H1 (cell line): ENCODE measurements around the gene RFLNA. TPM values are rescaled to one million over a fixed set of nuclear protein-coding genes. Genes with fewer than 3 reads are reported as not detected.

Experiments
- CTCF ChIA-PET: fragments of 300-600 bp; sonication (Branson Sonifier 250); formaldehyde crosslinking; loops from one replicate; lab custom pipeline; 2021; ENCODE audit not compliant: partially characterized antibody; lab: Charles Lee
- POLR2A ChIA-PET: fragments of 300-600 bp; sonication (Branson Sonifier 250); formaldehyde crosslinking; loops from one replicate; lab custom pipeline; 2021; ENCODE audit warnings: inconsistent platforms; ENCODE audit not compliant: partially characterized antibody; lab: Charles Lee
- DNase-seq, 2 experiments: peaks; one replicate each; pipeline versions ENCODE4 v3.0.0 to v3.0.0-alpha.2; 2010 to 2022; ENCODE audit warnings: low spot score in 2 of 2, low read depth in 1 of 2, mixed read lengths in 1 of 2
- FAIRE-seq: peaks from 2 replicates; lab custom pipeline; 2011; peaks lifted over from hg19 to GRCh38; lab: Jason Lieb, UNC
- H2AFZ ChIP-seq: 2 replicates; pipeline ENCODE4 v1.8.1; 2012; ENCODE audit warnings: low read length, inconsistent platforms
- H2AK5ac ChIP-seq: 2 replicates; pipeline ENCODE4 v1.6.1; 2013; ENCODE audit warnings: low read depth, low read length
- H2BK120ac ChIP-seq: replicated peaks from 2 replicates; pipeline ENCODE3; 2013; ENCODE audit warnings: low read depth, low read length, inconsistent platforms
- H2BK12ac ChIP-seq: 2 replicates; pipeline ENCODE4 v1.6.1; 2013; ENCODE audit warnings: low read depth, low read length
- H2BK15ac ChIP-seq: 2 replicates; pipeline ENCODE4 v1.6.1; 2013; ENCODE audit warnings: low read length
- H2BK20ac ChIP-seq: 2 replicates; pipeline ENCODE4 v1.6.1; 2013; ENCODE audit warnings: low read length
- H2BK5ac ChIP-seq: 2 replicates; pipeline ENCODE4 v1.6.1; 2013; ENCODE audit warnings: low read depth, low read length
- H3K14ac ChIP-seq: 2 replicates; pipeline ENCODE4 v1.6.1; 2013; ENCODE audit warnings: inconsistent platforms; ENCODE audit not compliant: insufficient read length
- H3K18ac ChIP-seq: 2 replicates; pipeline ENCODE4 v1.6.1; 2013; ENCODE audit warnings: low read length; ENCODE audit errors: extremely low read depth
- H3K23ac ChIP-seq: 2 replicates; pipeline ENCODE4 v1.6.1; 2013; ENCODE audit warnings: inconsistent platforms; ENCODE audit not compliant: insufficient read length
- H3K23me2 ChIP-seq: 2 replicates; pipeline ENCODE4 v1.6.1; 2013; ENCODE audit warnings: low read depth, low read length
- H3K27ac ChIP-seq: 2 replicates; pipeline ENCODE4 v1.6.1; 2011; ENCODE audit warnings: low read depth, low read length, inconsistent platforms
- H3K27me3 ChIP-seq, 4 experiments: replicated peaks in 1 of 4; 1 replicate in 1 of 4; 2 replicates in 3 of 4; pipeline versions ENCODE4 v1.6.1 to v1.8.1; 2011 to 2013; ENCODE audit warnings: low read length in 3 of 4, mild to moderate bottlenecking in 3 of 4, inconsistent platforms in 2 of 4, mixed read lengths in 2 of 4, moderate library complexity in 1 of 4; ENCODE audit not compliant: control insufficient read depth in 3 of 4, insufficient read depth in 3 of 4; ENCODE audit errors: extremely low read depth in 1 of 4
- H3K36me3 ChIP-seq, 4 experiments: 2 replicates each; pipeline versions ENCODE4 v1.6.1 to v1.8.1; 2011 to 2013; ENCODE audit warnings: mild to moderate bottlenecking in 4 of 4, low read length in 3 of 4, moderate library complexity in 2 of 4, control low read depth in 1 of 4, inconsistent platforms in 1 of 4; ENCODE audit not compliant: insufficient read depth in 4 of 4, control insufficient read depth in 2 of 4
- H3K4ac ChIP-seq: replicated peaks from 2 replicates; pipeline ENCODE3; 2013; ENCODE audit warnings: low read length, low read depth, mixed read lengths, inconsistent platforms; ENCODE audit not compliant: insufficient read length
- H3K4me1 ChIP-seq, 4 experiments: replicated peaks in 1 of 4; 1 replicate in 1 of 4; 2 replicates in 3 of 4; pipeline versions ENCODE4 v1.6.1 to v1.8.1; 2011 to 2013; ENCODE audit warnings: low read length in 3 of 4, inconsistent platforms in 2 of 4, mixed read lengths in 1 of 4; ENCODE audit not compliant: insufficient read depth in 4 of 4, control insufficient read depth in 3 of 4
- H3K4me2 ChIP-seq, 2 experiments: 2 replicates each; pipeline versions ENCODE4 v1.6.1 to v1.8.1; 2011 to 2013; ENCODE audit warnings: low read depth in 2 of 2, low read length in 2 of 2, control low read depth in 1 of 2, inconsistent platforms in 1 of 2, mild to moderate bottlenecking in 1 of 2; ENCODE audit not compliant: insufficient read depth in 1 of 2
- H3K4me3 ChIP-seq, 4 experiments: fragments of 200-600, 300-600 bp in 1 of 4; sonication (generic), shearing (Covaris generic), sonication (Bioruptor Twin) in 1 of 4; 2 replicates each; pipeline versions ENCODE4 v1.5.1 to v1.8.1; 2011 to 2016; ENCODE audit warnings: low read length in 4 of 4, low read depth in 3 of 4, control low read depth in 2 of 4, inconsistent platforms in 2 of 4, mild to moderate bottlenecking in 2 of 4, mixed read lengths in 1 of 4, moderate library complexity in 1 of 4; ENCODE audit not compliant: insufficient read depth in 2 of 4; ENCODE audit errors: extremely low read depth in 1 of 4
- H3K56ac ChIP-seq: replicated peaks from 2 replicates; pipeline ENCODE3; 2013; ENCODE audit warnings: low read depth, mild to moderate bottlenecking, mixed read lengths, low read length, inconsistent platforms; ENCODE audit not compliant: insufficient read length
- H3K79me1 ChIP-seq: 2 replicates; pipeline ENCODE4 v1.6.1; 2013; ENCODE audit warnings: low read depth, low read length, control low read depth
- H3K79me2 ChIP-seq, 2 experiments: 2 replicates each; pipeline versions ENCODE4 v1.6.1 to v1.8.1; 2012 to 2013; ENCODE audit warnings: low read length in 2 of 2, mild to moderate bottlenecking in 2 of 2, inconsistent platforms in 1 of 2; ENCODE audit not compliant: insufficient read depth in 2 of 2, control insufficient read depth in 1 of 2
- H3K9ac ChIP-seq, 4 experiments: replicated peaks in 1 of 4; 1 replicate in 1 of 4; 2 replicates in 3 of 4; pipeline versions ENCODE4 v1.6.1 to v1.8.1; 2011 to 2013; ENCODE audit warnings: low read depth in 3 of 4, low read length in 3 of 4, control low read depth in 2 of 4, mild to moderate bottlenecking in 2 of 4, moderate library complexity in 2 of 4, inconsistent platforms in 1 of 4; ENCODE audit errors: extremely low read depth in 1 of 4
- H3K9me3 ChIP-seq, 2 experiments: 2 replicates each; pipeline versions ENCODE4 v1.6.1 to v1.8.1; 2012 to 2013; ENCODE audit warnings: mild to moderate bottlenecking in 2 of 2, moderate library complexity in 2 of 2, control low read depth in 1 of 2, inconsistent platforms in 1 of 2, low read depth in 1 of 2, low read length in 1 of 2, mixed read lengths in 1 of 2; ENCODE audit not compliant: insufficient read depth in 2 of 2
- H4K20me1 ChIP-seq, 2 experiments: replicated peaks in 1 of 2; 2 replicates each; pipeline versions ENCODE3 to v1.8.1; 2011 to 2013; ENCODE audit warnings: inconsistent platforms in 2 of 2, low read length in 2 of 2, mild to moderate bottlenecking in 1 of 2; ENCODE audit not compliant: insufficient read depth in 2 of 2, control insufficient read depth in 1 of 2
- H4K5ac ChIP-seq: 2 replicates; pipeline ENCODE4 v1.6.1; 2013; ENCODE audit warnings: low read length, low read depth, mixed read lengths, inconsistent platforms; ENCODE audit not compliant: insufficient read length
- H4K8ac ChIP-seq: 2 replicates; pipeline ENCODE4 v1.8.0; 2013; ENCODE audit warnings: mild to moderate bottlenecking, moderate library complexity, low read length, inconsistent platforms; ENCODE audit not compliant: insufficient read depth; ENCODE audit errors: extremely low read depth
- H4K91ac ChIP-seq: replicated peaks from 2 replicates; pipeline ENCODE3; 2013; ENCODE audit warnings: low read length, mixed read lengths, inconsistent platforms; ENCODE audit not compliant: insufficient read length
- ATF2 ChIP-seq: IDR thresholded peaks from 2 replicates; pipeline ENCODE4 v1.6.1; 2012; ENCODE audit warnings: low read length, inconsistent platforms
- KDM1A ChIP-seq: fragments of 200-600, 300-600 bp; sonication (generic); IDR thresholded peaks from 2 replicates; pipeline ENCODE4 v1.7.1; 2016; ENCODE audit warnings: mild to moderate bottlenecking, low read length, borderline replicate concordance
- KDM5A ChIP-seq: fragments of 200-600 bp; IDR thresholded peaks from 2 replicates; pipeline ENCODE4 v1.7.1; 2012; ENCODE audit warnings: mild to moderate bottlenecking, low read length, inconsistent platforms, mixed read lengths
- WGBS, 2 experiments: shearing (Covaris generic) in 1 of 2; methylation state at CpG; one replicate each; pipeline versions ENCODE4 v1.1.6 to v1.1.7; 2013 to 2015; ENCODE audit warnings: low lambda C conversion rate in 2 of 2, mixed read lengths in 2 of 2, inconsistent platforms in 1 of 2, low coverage in 1 of 2, missing lambda C conversion rate in 1 of 2; ENCODE audit not compliant: insufficient replicate concordance in 2 of 2, insufficient coverage in 1 of 2, insufficient read length in 1 of 2; ENCODE audit errors: extremely low coverage in 1 of 2, missing lambda C conversion rate in 1 of 2; 5-methylcytosine and 5-hydroxymethylcytosine counted together
- polyA plus RNA-seq, 7 experiments: library from polyadenylated mRNA; depleted of rRNA in 3 of 7; stranded (reverse) in 5 of 7; unstranded in 2 of 7; fragments of >200 nt in 5 of 7; fragments of 200-250 nt in 2 of 7; gene quantifications; 1 replicate in 5 of 7; 2 replicates in 1 of 7; 4 replicates in 1 of 7; pipeline versions ENCODE4 v1.2.1 to v1.2.3, GENCODE V29; 2011 to 2013; ENCODE audit warnings: missing spikeins in 2 of 7, mixed read lengths in 2 of 7
- total RNA-seq: library from RNA; stranded (reverse); fragmentation: NEBNext Ultra II Directional; extraction: Animal tissue kit (Norgen Biotek cat#: 25700); gene quantifications from 2 replicates; pipeline ENCODE4 v1.2.1, GENCODE V29; 2021

Gene RFLNA
- total and polyA plus RNA-seq, 2 of the 8 experiments (the other 6 are each of a cell fraction or from before 2014, with no cell fraction given): 6.4 to 6.6 TPM

GRCh38 chr12:124322271-124322998 lies 27.5 kb downstream of the RFLNA start:
- H2BK120ac ChIP-seq: no peak overlapping the region
- H3K27ac ChIP-seq: no peak overlapping the region
- H3K18ac ChIP-seq: no peak overlapping the region
- no peak for DNase-seq
- H3K79me2 ChIP-seq: no peaks in the 10 kb centered on the region; a peak in 1 of 4 replicates
- WGBS, 2 experiments: 90% methylated on average over 8 of the region's 10 CpGs; no CpG with 5 or more reads in 1 of the 2 experiments
- no peak overlapping the region for H3K9ac ChIP-seq
- peaks cover 16 to 18% of the 10 kb centered on the region in 2 experiments for H3K9me3 ChIP-seq
- no peak overlapping the region for H4K5ac ChIP-seq
- H2BK15ac ChIP-seq: no peak overlapping the region
- H3K14ac ChIP-seq: no peak overlapping the region
- no peak overlapping the region for H4K8ac ChIP-seq
- peaks cover 9 to 29% (median 19%) of the 10 kb centered on the region in 4 experiments; a peak in 7 of 8 replicates for H3K36me3 ChIP-seq
- no peak overlapping the region for H3K56ac ChIP-seq
- no peak overlapping the region for H3K4me3 ChIP-seq
- no peak overlapping the region for H2BK20ac ChIP-seq
- H3K4me2 ChIP-seq: no peak overlapping the region
- POLR2A ChIA-PET: interaction anchor here (0.9 to 1.4 kb wide), 5 partner anchors 13 to 271 kb away, joined by 3 to 5 read pairs (median 4); no protein-coding TSS in a partner anchor
- peak; percentile 7 for FAIRE-seq
- no peak overlapping the region for H2BK12ac ChIP-seq
- CTCF ChIA-PET: interaction anchor here (0.7 to 9.1 kb wide), 18 partner anchors 9 to 446 kb away, joined by 3 to 78 read pairs (median 4); no protein-coding TSS in a partner anchor
- H2BK5ac ChIP-seq: 0 out of 2 replicates have a peak overlapping the region, but pooled peaks have one; percentile 8
- no peaks in the 10 kb centered on the region for H3K23me2 ChIP-seq
- H3K4ac ChIP-seq: no peak overlapping the region
- no peak overlapping the region for H2AFZ ChIP-seq
- H4K91ac ChIP-seq: no peak overlapping the region
- H4K20me1 ChIP-seq: no peaks in the 10 kb centered on the region
- H2AK5ac ChIP-seq: no peak overlapping the region; the same call in 1 of the 2 replicates
- no peaks in the 10 kb centered on the region for H3K79me1 ChIP-seq
- peaks cover 6 to 16% (median 9%) of the 10 kb centered on the region in 4 experiments for H3K4me1 ChIP-seq
- H3K23ac ChIP-seq: no peak overlapping the region
- H3K27me3 ChIP-seq: no peaks in the 10 kb centered on the region
- TF ChIP-seq KDM1A: no peak
- TF ChIP-seq ATF2: no peak
- TF ChIP-seq KDM5A: no peak
